Panc1 (cell line): ENCODE data around the gene CHIC2. TPM values are rescaled to one million over a fixed set of nuclear protein-coding genes. Genes with fewer than 3 reads are reported as not detected.
A peak's percentile ranks its signal among the peaks of the same experiment; 100 is the strongest.

Experiments used
- ATAC-seq: fragments of 200-7000 bp; cut with Tn5 transposase; 2 replicates; pipeline ENCODE4 v1.9.1; 2020; ENCODE audit warnings: mild to moderate bottlenecking, moderate library complexity
- BruUV-seq: library from RNA; stranded (reverse); fragments of 400-500 nt; replicated peaks from 2 replicates; lab custom pipeline; 2021; lab: Mats Ljungman, UMichigan
- CTCF ChIA-PET: fragments of 300-600 bp; sonication (Branson Sonifier 250); formaldehyde crosslinking; loops from one replicate; lab custom pipeline; 2022; ENCODE audit warnings: antibody characterized with exemption; lab: Charles Lee
- POLR2A ChIA-PET: fragments of 300-600 bp; sonication (Branson Sonifier 250); formaldehyde crosslinking; loops from one replicate; lab custom pipeline; 2022; ENCODE audit warnings: antibody characterized with exemption; lab: Charles Lee
- DNase-seq: peaks from one replicate; pipeline ENCODE4 v3.0.0-alpha.2; 2010; ENCODE audit warnings: low read depth, low spot score
- H3K27ac ChIP-seq: 2 replicates; pipeline ENCODE4 v1.5.1; 2011; ENCODE audit warnings: mild to moderate bottlenecking, low read length, inconsistent platforms
- H3K27me3 ChIP-seq: fragments of 200-500 bp; sonication (Bioruptor generic); 2 replicates; pipeline ENCODE4 v1.6.0; 2014; ENCODE audit warnings: low read length, inconsistent platforms; ENCODE audit not compliant: control insufficient read depth, insufficient read depth
- H3K36me3 ChIP-seq: fragments of 200-500 bp; sonication (Bioruptor generic); 2 replicates; pipeline ENCODE4 v1.5.1; 2014; ENCODE audit warnings: inconsistent platforms, mild to moderate bottlenecking, low read length, moderate library complexity; ENCODE audit not compliant: control insufficient read depth, insufficient read depth
- H3K4me1 ChIP-seq: 2 replicates; pipeline ENCODE4 v1.5.1; 2011; ENCODE audit warnings: inconsistent platforms, mild to moderate bottlenecking, low read length, moderate library complexity; ENCODE audit not compliant: control insufficient read depth, insufficient read depth
- H3K4me3 ChIP-seq, 2 experiments: 2 replicates each; pipeline ENCODE4 v1.5.1; 2011 to 2012; ENCODE audit warnings: low read depth in 2 of 2, low read length in 2 of 2, mild to moderate bottlenecking in 2 of 2, inconsistent platforms in 1 of 2, moderate library complexity in 1 of 2
- H3K9me3 ChIP-seq: fragments of 200-500 bp; sonication (Bioruptor generic); 2 replicates; pipeline ENCODE4 v1.5.1; 2014; ENCODE audit warnings: low read depth, mild to moderate bottlenecking, inconsistent platforms, low read length, moderate library complexity; ENCODE audit not compliant: control insufficient read depth, insufficient read depth
- CTCF ChIP-seq: fragments of 450-650 bp; IDR thresholded peaks from 2 replicates; pipeline ENCODE4 v1.5.1; 2017; ENCODE audit warnings: mild to moderate bottlenecking
- POLR2AphosphoS5 ChIP-seq: IDR thresholded peaks from 2 replicates; pipeline ENCODE4 v1.6.1; 2012; ENCODE audit warnings: mild to moderate bottlenecking, low read depth, low read length, moderate library complexity
- REST ChIP-seq, 2 experiments: IDR thresholded peaks; 2 replicates each; pipeline ENCODE4 v1.6.1; 2011 to 2012; ENCODE audit warnings: low read depth in 2 of 2, control low read depth in 1 of 2, low read length in 1 of 2, mild to moderate bottlenecking in 1 of 2, moderate library complexity in 1 of 2; ENCODE audit not compliant: insufficient read depth in 1 of 2
- SIN3A ChIP-seq: IDR thresholded peaks from 2 replicates; pipeline ENCODE4 v1.6.1; 2012; ENCODE audit warnings: low read depth, mild to moderate bottlenecking, low read length, moderate library complexity, borderline replicate concordance; ENCODE audit not compliant: insufficient read depth
- TCF7L2 ChIP-seq: IDR thresholded peaks from 2 replicates; pipeline ENCODE4 v1.6.1; 2011; ENCODE audit warnings: mild to moderate bottlenecking, low read depth, low read length, inconsistent platforms
- in situ Hi-C: cut with HindIII; loops from 2 replicates; pipeline ENCODE4 v1.10.0; 2016; ENCODE audit warnings: low sequenced_read_pairs, low pct_unique_long_range_greater_than_20kb
- intact Hi-C: fragments of 100-400 bp; cut with micrococcal nuclease; formaldehyde crosslinking; loops from one replicate; pipeline ENCODE4 v1.10.0; 2022; ENCODE audit not compliant: unreplicated experiment
- total RNA-seq: library from RNA; stranded (reverse); gene quantifications from one replicate; pipeline ENCODE4 v1.2.1, GENCODE V29; 2021; ENCODE audit not compliant: unreplicated experiment

The CHIC2 gene
- total RNA-seq, 1 experiment from 2014 or later: 10.3 TPM

GRCh38 chr4:54063229-54063628, 1.2 kb downstream of the CHIC2 start:
- peak overlapping the region; percentile 77 for H3K27ac ChIP-seq
- H3K4me3 ChIP-seq: peak overlapping the region; percentile 80 to 90
- CTCF ChIA-PET: no interaction called here

GRCh38 chr4:54062392-54062791, 2.0 kb downstream of the CHIC2 start:
- H3K4me1 ChIP-seq: peaks cover 15% of the 10 kb centered on the region
- DNase-seq (no peak), ATAC-seq (no peak)
- BruUV-seq: no TSS peak
- no peaks in the 10 kb centered on the region for H3K9me3 ChIP-seq
- H3K27ac ChIP-seq: no peak overlapping the region
- ChIA-PET CTCF (no interaction called here), POLR2A (no interaction called here)
- H3K27me3 ChIP-seq: no peaks in the 10 kb centered on the region
- H3K4me3 ChIP-seq: peak overlapping the region; percentile 80 to 90; a peak in 3 of 4 replicates
- H3K36me3 ChIP-seq: no peaks in the 10 kb centered on the region; the same call in none of the 2 replicates
- in situ Hi-C loops (no loop called here), intact Hi-C loops (no loop called here)
- TF ChIP-seq SIN3A (no peak), CTCF (no peak)

More at GRCh38 chr4:54063229-54063628, 1.2 kb downstream of the CHIC2 start:
- Histone ChIP-seq H3K4me1 (peaks cover 15% of the 10 kb centered on the region), H3K27me3 (no peaks in the 10 kb centered on the region), H3K9me3 (no peaks in the 10 kb centered on the region), H3K36me3 (no peaks in the 10 kb centered on the region; the same call in 1 of the 2 replicates)
- POLR2A ChIA-PET: interaction anchor here (0.6 kb wide), 1 partner anchor 32 kb away, joined by 6 read pairs; no protein-coding TSS in a partner anchor
- no peak for DNase-seq
- ATAC-seq: no peak
- TF ChIP-seq SIN3A: no peak
- TF ChIP-seq REST (IDR thresholded peaks at IDR 0.05; ENCODE audit: insufficient read depth in 1 of 2, low read depth in 2 of 2, low read length in 1 of 2): no peak
- no peak for TF ChIP-seq CTCF
- no peak for TF ChIP-seq TCF7L2
- no peak for TF ChIP-seq POLR2AphosphoS5
- intact Hi-C loops (no loop called here), in situ Hi-C loops (no loop called here)
- BruUV-seq: no TSS peak
